ENCODE data around the gene AMPD3. TPM values are rescaled to one million over a fixed set of nuclear protein-coding genes. Genes with fewer than 3 reads are reported as not detected.

Gene AMPD3
- total RNA-seq, 1 experiment from 2014 or later = 5.9 TPM

GRCh38 chr11:10503221-10503620 lies 48.2 kb downstream of the AMPD3 start:
- Mint-ChIP-seq H3K27me3 (ENCODE audit: low read depth) (no peaks in the 10 kb centered on the region), H3K27ac (no peak overlapping the region), H3K36me3 (ENCODE audit: insufficient read depth in 1 of 3, low read depth in 3 of 3) (peaks cover 5 to 8% (median 6%) of the 10 kb centered on the region in 3 experiments; a peak in 5 of 7 replicates), H3K9me3 (no peaks in the 10 kb centered on the region), H3K4me1 (peaks cover 8 to 15% of the 10 kb centered on the region in 2 experiments), H3K4me3 (no peak overlapping the region)
- H3K4ac ChIP-seq (ENCODE audit: low read depth, low read length) = no peak overlapping the region
- no peak overlapping the region for H3K14ac ChIP-seq (ENCODE audit: insufficient read depth, low read length)
- no peak overlapping the region for H2BK12ac ChIP-seq (ENCODE audit: insufficient read length, low read depth, low read length)
- TF ChIP-seq, protein P1, sequence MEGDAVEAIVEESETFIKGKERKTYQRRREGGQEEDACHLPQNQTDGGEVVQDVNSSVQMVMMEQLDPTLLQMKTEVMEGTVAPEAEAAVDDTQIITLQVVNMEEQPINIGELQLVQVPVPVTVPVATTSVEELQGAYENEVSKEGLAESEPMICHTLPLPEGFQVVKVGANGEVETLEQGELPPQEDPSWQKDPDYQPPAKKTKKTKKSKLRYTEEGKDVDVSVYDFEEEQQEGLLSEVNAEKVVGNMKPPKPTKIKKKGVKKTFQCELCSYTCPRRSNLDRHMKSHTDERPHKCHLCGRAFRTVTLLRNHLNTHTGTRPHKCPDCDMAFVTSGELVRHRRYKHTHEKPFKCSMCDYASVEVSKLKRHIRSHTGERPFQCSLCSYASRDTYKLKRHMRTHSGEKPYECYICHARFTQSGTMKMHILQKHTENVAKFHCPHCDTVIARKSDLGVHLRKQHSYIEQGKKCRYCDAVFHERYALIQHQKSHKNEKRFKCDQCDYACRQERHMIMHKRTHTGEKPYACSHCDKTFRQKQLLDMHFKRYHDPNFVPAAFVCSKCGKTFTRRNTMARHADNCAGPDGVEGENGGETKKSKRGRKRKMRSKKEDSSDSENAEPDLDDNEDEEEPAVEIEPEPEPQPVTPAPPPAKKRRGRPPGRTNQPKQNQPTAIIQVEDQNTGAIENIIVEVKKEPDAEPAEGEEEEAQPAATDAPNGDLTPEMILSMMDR (conservative IDR thresholded peaks at IDR 0.05) = no peak
- H2AK5ac ChIP-seq (ENCODE audit: insufficient read length, low read length) = no peak overlapping the region
- H3K23ac ChIP-seq (ENCODE audit: insufficient read length, low read depth, low read length) = no peak overlapping the region
- no peak overlapping the region for H3K56ac ChIP-seq (ENCODE audit: insufficient read length, low read depth, low read length)
- no peak overlapping the region for H4K5ac ChIP-seq (ENCODE audit: insufficient read length, low read depth, low read length)
- no peak overlapping the region for H2BK20ac ChIP-seq (ENCODE audit: low read depth, low read length, poor library complexity, severe bottlenecking)
- no peak overlapping the region for H2BK5ac ChIP-seq (ENCODE audit: insufficient read length, low read length)
- no peak overlapping the region for H3K18ac ChIP-seq (ENCODE audit: insufficient read length, low read depth, low read length)
- no peak overlapping the region for H2BK15ac ChIP-seq (ENCODE audit: low read depth, low read length)
- no peak for DNase-seq
- H3K27me3 ChIP-seq (ENCODE audit: insufficient read depth, low read length) = no peaks in the 10 kb centered on the region
- no peak overlapping the region for H2AFZ ChIP-seq (ENCODE audit: low read length)
- whole genome bisulfite sequencing (ENCODE audit: extremely low coverage, insufficient read length, low lambda C conversion rate) = no CpG with 5 or more reads among the region's 2 CpGs
- 0 out of 2 replicates have a peak, but pooled peaks cover 2% of the 10 kb centered on the region for H3K4me1 ChIP-seq (ENCODE audit: insufficient read depth, low read length)
- H2BK120ac ChIP-seq (ENCODE audit: low read depth, low read length, poor library complexity, severe bottlenecking) = no peak overlapping the region
- no peaks in the 10 kb centered on the region for H3K79me1 ChIP-seq (ENCODE audit: insufficient read depth, low read depth, low read length, poor library complexity, severe bottlenecking)
- no peak overlapping the region for H3K4me2 ChIP-seq (ENCODE audit: insufficient read depth, insufficient read length, low read length)
- no peaks in the 10 kb centered on the region for H3K9me3 ChIP-seq (ENCODE audit: control insufficient read depth, low read depth, low read length)
- H3K27ac ChIP-seq (ENCODE audit: insufficient read length, low read depth, low read length) = no peak overlapping the region
- no peak overlapping the region for H3K9ac ChIP-seq (ENCODE audit: extremely low read depth, insufficient read length, low read length)
- H3K79me2 ChIP-seq (ENCODE audit: insufficient read depth, low read length) = no peaks in the 10 kb centered on the region
- no peaks in the 10 kb centered on the region for H4K20me1 ChIP-seq (ENCODE audit: control insufficient read depth, insufficient read depth, insufficient read length)
- no peaks in the 10 kb centered on the region for H3K23me2 ChIP-seq (ENCODE audit: insufficient read length, low read depth, low read length, poor library complexity, severe bottlenecking)
- no peak overlapping the region for H3T11ph ChIP-seq (ENCODE audit: low read length)
- H4K91ac ChIP-seq (ENCODE audit: insufficient read length, low read depth, low read length) = no peak overlapping the region
- H4K8ac ChIP-seq (replicated peaks; ENCODE audit: insufficient read length, low read depth, low read length) = no peak overlapping the region
